Measurements from ENCODE around the gene DERL3. TPM values are rescaled to one million over a fixed set of nuclear protein-coding genes. Genes with fewer than 3 reads are reported as not detected.
A peak's percentile ranks its signal among the peaks of the same experiment; 100 is the strongest.

The DERL3 gene
- total and polyA plus RNA-seq, 2 of the 13 experiments (the other 11 are each of a cell fraction or from before 2014, with no cell fraction given) = not detected

DNA sequence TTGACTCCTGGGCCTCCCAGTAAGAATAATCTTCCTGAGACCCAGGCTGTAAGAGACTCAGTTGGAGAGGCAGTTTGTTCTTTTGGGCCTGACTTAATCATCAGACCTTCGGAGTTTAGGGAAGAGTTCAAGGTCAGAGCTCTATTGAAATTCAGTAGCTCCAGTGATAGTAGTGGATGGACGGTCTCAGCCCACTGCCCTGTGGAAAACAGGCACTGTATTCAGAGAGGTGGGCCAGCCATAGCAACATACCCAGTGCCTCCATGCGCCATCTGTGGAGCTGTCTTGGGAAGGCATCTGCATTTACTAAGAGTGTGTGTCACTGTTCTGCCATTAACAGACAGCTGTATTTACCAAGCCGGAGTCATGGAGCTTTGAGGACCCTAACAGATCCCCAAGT lies 49.2 kb downstream of the DERL3 start (continued):
- TF ChIP-seq ONECUT2 (CRISPR knock-in tag; IDR thresholded peaks at IDR 0.05) (no peak), FOXJ3 (CRISPR knock-in tag; IDR thresholded peaks at IDR 0.05; ENCODE audit: borderline replicate concordance) (0 out of 2 replicates have a peak, but pooled peaks have one; percentile 16), NFKBIZ (CRISPR knock-in tag; IDR thresholded peaks at IDR 0.05) (no peak), SSRP1 (CRISPR knock-in tag; IDR thresholded peaks at IDR 0.05) (no peak), ZNF362 (CRISPR knock-in tag; IDR thresholded peaks at IDR 0.05; ENCODE audit: borderline replicate concordance) (no peak), NR2F6 (IDR thresholded peaks at IDR 0.05) (no peak), NR2F6 (CRISPR knock-in tag; IDR thresholded peaks at IDR 0.05) (peak; percentile 33), RFX5 (IDR thresholded peaks at IDR 0.05; ENCODE audit: low read depth, low read length) (0 out of 2 replicates have a peak, but pooled peaks have one; percentile 31), HOXA3 (CRISPR knock-in tag; IDR thresholded peaks at IDR 0.05) (0 out of 2 replicates have a peak, but pooled peaks have one; percentile 30), PCBP2 (optimal IDR thresholded peaks at IDR 0.05; ENCODE audit: low read depth, low read length, poor library complexity, severe bottlenecking) (no peak), RAD21 (CRISPR knock-in tag; IDR thresholded peaks at IDR 0.05) (peak; percentile 74; the same call in 1 of the 2 replicates), ZFP36L2 (CRISPR knock-in tag; IDR thresholded peaks at IDR 0.05) (no peak), TP53 (CRISPR knock-in tag; conservative IDR thresholded peaks at IDR 0.05) (no peak), TCF7L2 (IDR thresholded peaks at IDR 0.05; ENCODE audit: low read depth, low read length) (no peak), ARNTL (CRISPR knock-in tag; IDR thresholded peaks at IDR 0.05) (0 out of 2 replicates have a peak, but pooled peaks have one; percentile 36), POLR2G (IDR thresholded peaks at IDR 0.05; ENCODE audit: low read depth, low read length) (no peak), NFE2 (CRISPR knock-in tag; IDR thresholded peaks at IDR 0.05) (no peak), ZFP37 (CRISPR knock-in tag; IDR thresholded peaks at IDR 0.05; ENCODE audit: borderline replicate concordance) (no peak), HIVEP1 (CRISPR knock-in tag; IDR thresholded peaks at IDR 0.05) (no peak), ZNF501 (CRISPR knock-in tag; IDR thresholded peaks at IDR 0.05) (no peak), ZBTB8A (CRISPR knock-in tag; IDR thresholded peaks at IDR 0.05; ENCODE audit: borderline replicate concordance, low read depth) (no peak), FOXA3 (CRISPR knock-in tag; IDR thresholded peaks at IDR 0.05) (peak; percentile 33; the same call in 1 of the 2 replicates)
- TF ChIP-seq, protein P1, sequence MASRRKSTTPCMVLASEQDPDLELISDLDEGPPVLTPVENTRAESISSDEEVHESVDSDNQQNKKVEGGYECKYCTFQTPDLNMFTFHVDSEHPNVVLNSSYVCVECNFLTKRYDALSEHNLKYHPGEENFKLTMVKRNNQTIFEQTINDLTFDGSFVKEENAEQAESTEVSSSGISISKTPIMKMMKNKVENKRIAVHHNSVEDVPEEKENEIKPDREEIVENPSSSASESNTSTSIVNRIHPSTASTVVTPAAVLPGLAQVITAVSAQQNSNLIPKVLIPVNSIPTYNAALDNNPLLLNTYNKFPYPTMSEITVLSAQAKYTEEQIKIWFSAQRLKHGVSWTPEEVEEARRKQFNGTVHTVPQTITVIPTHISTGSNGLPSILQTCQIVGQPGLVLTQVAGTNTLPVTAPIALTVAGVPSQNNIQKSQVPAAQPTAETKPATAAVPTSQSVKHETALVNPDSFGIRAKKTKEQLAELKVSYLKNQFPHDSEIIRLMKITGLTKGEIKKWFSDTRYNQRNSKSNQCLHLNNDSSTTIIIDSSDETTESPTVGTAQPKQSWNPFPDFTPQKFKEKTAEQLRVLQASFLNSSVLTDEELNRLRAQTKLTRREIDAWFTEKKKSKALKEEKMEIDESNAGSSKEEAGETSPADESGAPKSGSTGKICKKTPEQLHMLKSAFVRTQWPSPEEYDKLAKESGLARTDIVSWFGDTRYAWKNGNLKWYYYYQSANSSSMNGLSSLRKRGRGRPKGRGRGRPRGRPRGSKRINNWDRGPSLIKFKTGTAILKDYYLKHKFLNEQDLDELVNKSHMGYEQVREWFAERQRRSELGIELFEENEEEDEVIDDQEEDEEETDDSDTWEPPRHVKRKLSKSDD (CRISPR knock-in tag; IDR thresholded peaks at IDR 0.05; ENCODE audit: low read depth) = no peak
- TF ChIP-seq, protein P2, sequence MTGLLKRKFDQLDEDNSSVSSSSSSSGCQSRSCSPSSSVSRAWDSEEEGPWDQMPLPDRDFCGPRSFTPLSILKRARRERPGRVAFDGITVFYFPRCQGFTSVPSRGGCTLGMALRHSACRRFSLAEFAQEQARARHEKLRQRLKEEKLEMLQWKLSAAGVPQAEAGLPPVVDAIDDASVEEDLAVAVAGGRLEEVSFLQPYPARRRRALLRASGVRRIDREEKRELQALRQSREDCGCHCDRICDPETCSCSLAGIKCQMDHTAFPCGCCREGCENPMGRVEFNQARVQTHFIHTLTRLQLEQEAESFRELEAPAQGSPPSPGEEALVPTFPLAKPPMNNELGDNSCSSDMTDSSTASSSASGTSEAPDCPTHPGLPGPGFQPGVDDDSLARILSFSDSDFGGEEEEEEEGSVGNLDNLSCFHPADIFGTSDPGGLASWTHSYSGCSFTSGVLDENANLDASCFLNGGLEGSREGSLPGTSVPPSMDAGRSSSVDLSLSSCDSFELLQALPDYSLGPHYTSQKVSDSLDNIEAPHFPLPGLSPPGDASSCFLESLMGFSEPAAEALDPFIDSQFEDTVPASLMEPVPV (CRISPR knock-in tag; IDR thresholded peaks at IDR 0.05) = no peak
